Duodenal mucosa (tissue), 2 donors: ENCODE data around the gene STIL.
"Not testable (repeated sequence)": the region's sequence is repeated elsewhere in the genome, so short reads cannot be mapped to it uniquely, and the experiment has no call there.

Experiments used
- H3K27ac ChIP-seq: one replicate; pipeline ENCODE4 v1.7.0; 2013; ENCODE audit warnings: low read depth, low read length
- H3K27me3 ChIP-seq, 2 donors: one replicate each; pipeline ENCODE4 v1.7.0; 2013; ENCODE audit warnings: low read length in 2 of 2, control low read depth in 1 of 2; ENCODE audit not compliant: insufficient read depth in 2 of 2, control insufficient read depth in 1 of 2
- H3K36me3 ChIP-seq, 2 donors: one replicate each; pipeline ENCODE4 v1.7.0; 2013; ENCODE audit warnings: low read length in 2 of 2, control low read depth in 1 of 2; ENCODE audit not compliant: insufficient read depth in 2 of 2, control insufficient read depth in 1 of 2
- H3K4me1 ChIP-seq, 2 donors: one replicate each; pipeline ENCODE4 v1.7.0; 2013; ENCODE audit warnings: low read length in 2 of 2, control low read depth in 1 of 2; ENCODE audit not compliant: insufficient read depth in 2 of 2, control insufficient read depth in 1 of 2
- H3K4me3 ChIP-seq, 2 donors: one replicate each; pipeline ENCODE4 v1.7.0; 2013; ENCODE audit warnings: low read length in 2 of 2, low read depth in 1 of 2
- H3K9ac ChIP-seq, 2 donors: one replicate each; pipeline ENCODE4 v1.7.0; 2013; ENCODE audit warnings: low read length in 2 of 2, low read depth in 1 of 2
- H3K9me3 ChIP-seq, 2 donors: one replicate each; pipeline ENCODE4 v1.7.0; 2013; ENCODE audit warnings: low read length in 2 of 2, control low read depth in 1 of 2; ENCODE audit not compliant: control insufficient read depth in 1 of 2

The STIL gene

DNA sequence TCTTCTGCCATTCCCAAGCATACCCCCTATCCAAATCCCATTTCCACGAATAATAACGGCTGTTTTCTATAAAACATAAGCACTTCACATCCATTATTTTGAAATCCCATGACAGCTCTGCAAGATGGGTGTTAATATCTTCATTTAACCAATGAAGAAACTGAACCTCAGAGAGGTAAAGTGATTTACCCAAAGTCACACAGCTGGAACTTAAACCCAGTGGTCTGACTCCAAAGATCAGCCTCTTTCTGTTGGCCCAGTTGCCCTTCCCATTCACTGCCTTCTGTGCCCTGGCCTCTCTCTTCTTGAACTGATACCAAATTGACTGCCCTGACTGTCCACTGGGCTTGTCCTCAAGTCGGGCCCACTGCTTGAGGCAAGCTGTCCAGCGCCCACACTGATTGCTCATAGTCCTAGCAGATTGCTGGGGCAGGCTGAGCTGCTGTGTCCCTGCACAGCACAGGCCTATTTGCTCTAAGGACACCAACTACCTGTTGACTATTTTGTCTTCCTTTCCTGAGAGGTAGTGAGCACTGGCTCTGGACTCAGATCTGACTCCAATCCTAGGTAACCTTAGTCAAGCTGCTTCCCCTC, 101.2 kb downstream of the STIL start:
- peaks cover 0 to 4% of the 10 kb centered on the region in 2 donors for H3K4me1 ChIP-seq
- H3K27ac ChIP-seq: no peak overlapping the region
- no peak overlapping the region for H3K4me3 ChIP-seq
- no peaks in the 10 kb centered on the region for H3K36me3 ChIP-seq
- H3K27me3 ChIP-seq: no peaks in the 10 kb centered on the region
- no peaks in the 10 kb centered on the region for H3K9me3 ChIP-seq
- H3K9ac ChIP-seq: no peak overlapping the region

DNA sequence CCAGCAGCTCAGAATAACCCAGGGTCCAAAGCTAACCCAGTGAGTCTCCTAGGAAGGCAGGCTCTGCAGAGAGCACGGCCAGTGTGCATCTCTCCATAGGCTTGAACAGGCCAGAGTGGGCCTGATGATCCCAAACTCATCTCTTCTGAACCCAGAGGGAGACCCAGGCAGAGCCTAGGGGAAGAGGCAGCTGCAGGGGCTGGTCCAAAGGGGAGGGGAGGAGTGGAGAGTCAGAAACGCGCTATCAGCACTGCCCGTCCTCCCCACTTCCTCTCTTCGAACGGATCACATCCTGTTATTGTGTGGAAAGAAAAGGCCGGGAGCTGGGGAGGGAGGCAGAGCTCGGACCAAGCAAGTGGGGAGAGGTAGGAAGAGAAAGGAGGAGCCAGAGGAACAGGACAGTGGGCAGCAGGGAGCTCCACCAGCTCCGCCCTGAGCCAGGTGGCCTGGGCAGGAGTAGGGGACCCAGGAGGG, 102.1 kb downstream of the STIL start:
- Histone ChIP-seq H3K4me1 (peaks cover 0 to 4% of the 10 kb centered on the region in 2 donors), H3K9ac (no peak overlapping the region), H3K4me3 (no peak overlapping the region), H3K36me3 (no peaks in the 10 kb centered on the region), H3K27me3 (no peaks in the 10 kb centered on the region), H3K27ac (no peak overlapping the region), H3K9me3 (no peaks in the 10 kb centered on the region)

DNA sequence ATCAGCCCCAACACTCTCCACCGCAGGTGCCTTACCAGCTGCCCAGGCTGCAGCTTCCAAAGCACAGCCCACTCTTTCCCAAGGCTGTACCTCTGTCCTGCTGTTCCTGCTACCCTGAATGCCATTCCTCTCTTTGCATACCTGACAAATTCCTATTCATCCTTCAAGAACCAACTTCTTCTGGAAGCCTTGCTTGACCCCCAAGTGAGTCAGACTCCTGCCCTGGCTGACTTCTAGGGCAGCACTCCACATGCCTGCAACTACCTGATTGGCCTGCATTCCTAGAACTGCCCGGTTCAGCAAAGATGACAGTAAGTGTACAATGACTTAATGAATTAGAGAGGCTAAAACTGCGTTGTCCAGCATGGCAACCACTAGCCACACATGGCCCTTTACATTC, 103.3 kb downstream of the STIL start:
- no peak overlapping the region for H3K4me3 ChIP-seq

DNA sequence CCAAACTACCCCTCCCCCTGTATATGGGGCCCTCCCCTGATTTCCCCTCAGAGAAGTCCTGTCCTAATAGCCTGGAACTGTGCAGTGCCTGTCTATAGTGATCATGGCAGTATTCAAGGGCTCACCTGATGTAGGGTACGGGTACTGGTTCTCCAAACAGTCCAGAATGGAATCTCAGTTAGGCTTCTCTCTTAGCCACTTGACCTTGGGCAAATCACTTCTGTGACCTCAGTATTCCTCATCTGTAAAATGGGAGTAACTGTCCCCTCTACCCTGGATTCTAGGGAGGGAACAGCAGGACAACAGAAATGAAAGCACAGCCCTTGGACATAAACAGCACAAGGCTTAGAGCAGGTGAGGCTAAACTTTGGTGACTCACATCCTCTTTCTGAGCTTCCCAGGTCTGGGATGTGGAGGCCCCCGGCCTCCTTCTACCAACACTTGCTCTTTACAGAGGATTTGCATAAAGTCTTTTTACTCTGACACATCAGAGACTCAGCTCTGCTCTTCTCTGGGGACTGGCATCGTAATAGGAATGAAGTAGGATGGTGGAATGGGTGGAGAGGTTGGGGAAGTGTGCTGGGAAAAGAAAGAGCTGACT, 104.1 kb downstream of the STIL start:
- H3K27me3 ChIP-seq: no peaks in the 10 kb centered on the region
- H3K4me3 ChIP-seq: no peak overlapping the region
- no peaks in the 10 kb centered on the region for H3K9me3 ChIP-seq
- H3K36me3 ChIP-seq: no peaks in the 10 kb centered on the region
- peaks cover 0 to 4% of the 10 kb centered on the region in 2 donors for H3K4me1 ChIP-seq
- H3K9ac ChIP-seq: no peak overlapping the region
- H3K27ac ChIP-seq: no peak overlapping the region

More for the DNA sequence above, 103.3 kb downstream of the STIL start:
- Histone ChIP-seq H3K27me3 (no peaks in the 10 kb centered on the region), H3K9me3 (no peaks in the 10 kb centered on the region), H3K4me1 (peaks cover 0 to 4% of the 10 kb centered on the region in 2 donors), H3K36me3 (no peaks in the 10 kb centered on the region), H3K27ac (no peak overlapping the region), H3K9ac (no peak overlapping the region)

DNA sequence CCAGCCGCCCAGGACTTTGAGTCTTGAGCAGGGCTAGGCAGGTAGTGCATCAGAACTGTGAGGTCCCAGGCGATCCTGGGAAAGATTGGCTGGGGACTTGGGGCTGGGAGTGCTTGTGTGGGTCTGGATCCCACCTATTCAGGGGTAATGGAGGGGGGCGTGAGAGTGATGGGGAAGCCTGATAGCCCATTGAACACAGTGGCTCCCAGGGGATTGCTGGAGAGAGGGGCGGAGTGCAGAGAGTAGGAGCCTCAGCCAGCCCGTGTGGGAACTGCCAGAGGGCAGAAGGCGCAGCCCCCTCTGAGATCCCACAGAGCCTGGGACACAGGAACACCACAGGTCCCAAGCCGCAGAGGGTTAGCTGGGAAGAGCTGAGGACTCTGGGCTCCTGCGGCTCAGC, 104.9 kb downstream of the STIL start:
- peaks cover 0 to 4% of the 10 kb centered on the region in 2 donors for H3K4me1 ChIP-seq
- no peaks in the 10 kb centered on the region for H3K27me3 ChIP-seq
- H3K4me3 ChIP-seq: no peak overlapping the region
- H3K9me3 ChIP-seq: no peaks in the 10 kb centered on the region
- no peaks in the 10 kb centered on the region for H3K36me3 ChIP-seq
- no peak overlapping the region for H3K9ac ChIP-seq
- H3K27ac ChIP-seq: no peak overlapping the region

DNA sequence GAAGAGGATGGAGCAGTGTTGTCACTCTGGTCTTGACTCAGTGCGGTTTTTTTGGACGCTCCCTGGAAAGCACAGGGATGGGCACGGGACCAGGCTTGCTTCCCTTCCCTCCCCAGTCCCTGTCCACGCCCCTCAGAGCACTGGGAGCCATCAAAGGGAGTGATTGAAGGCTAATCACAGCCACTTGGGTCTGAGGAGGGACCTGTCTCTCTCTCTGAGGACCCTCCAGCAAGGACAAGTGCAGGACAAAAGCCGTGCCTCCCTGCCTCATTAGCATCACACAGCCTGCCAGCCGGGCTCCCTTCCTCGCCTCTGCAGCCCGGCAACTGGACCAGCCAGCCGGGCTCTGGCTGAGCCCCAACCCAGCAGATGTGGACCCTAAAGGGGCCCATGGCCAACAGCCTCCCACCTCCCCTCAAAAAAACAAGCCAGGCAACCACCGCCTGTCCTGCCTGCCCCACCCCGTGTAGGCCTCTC, 105.5 kb downstream of the STIL start:
- no peak overlapping the region for H3K4me3 ChIP-seq
- no peaks in the 10 kb centered on the region for H3K36me3 ChIP-seq
- no peak overlapping the region for H3K27ac ChIP-seq
- H3K27me3 ChIP-seq: no peaks in the 10 kb centered on the region
- no peaks in the 10 kb centered on the region for H3K9me3 ChIP-seq
- H3K9ac ChIP-seq: no peak overlapping the region
- H3K4me1 ChIP-seq: peaks cover 0 to 4% of the 10 kb centered on the region in 2 donors

DNA sequence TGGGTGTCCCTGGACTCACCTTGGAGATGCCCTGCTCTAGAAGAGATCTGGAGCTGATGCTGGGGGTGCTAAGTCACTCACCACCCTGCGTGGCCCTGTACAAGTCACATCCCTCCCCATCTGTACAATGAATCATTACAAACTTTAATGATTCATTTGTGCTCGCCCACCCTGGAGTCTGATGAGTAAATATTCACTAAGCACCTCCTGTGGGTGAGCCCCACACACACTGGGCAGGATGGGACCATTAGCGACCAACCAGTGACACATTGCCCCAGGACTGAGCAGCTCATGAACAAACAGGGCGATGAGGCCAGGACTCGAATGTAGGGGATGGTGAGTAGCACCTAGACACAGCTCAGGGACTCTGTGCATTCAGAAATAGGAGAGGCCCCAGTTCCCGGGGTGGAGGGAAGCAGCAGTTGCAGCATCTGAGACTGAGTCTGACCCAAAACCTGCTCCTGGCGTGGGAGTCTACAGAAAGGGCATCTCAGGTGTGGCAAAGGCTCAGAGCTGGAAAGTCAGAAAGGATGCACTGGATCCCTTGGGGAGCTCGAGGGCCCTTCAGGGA, 106.1 kb downstream of the STIL start:
- no peaks in the 10 kb centered on the region for H3K9me3 ChIP-seq
- no peaks in the 10 kb centered on the region for H3K36me3 ChIP-seq
- no peaks in the 10 kb centered on the region for H3K27me3 ChIP-seq
- H3K4me1 ChIP-seq: peaks cover 0 to 4% of the 10 kb centered on the region in 2 donors
- H3K9ac ChIP-seq: no peak overlapping the region
- no peak overlapping the region for H3K27ac ChIP-seq
- no peak overlapping the region for H3K4me3 ChIP-seq

DNA sequence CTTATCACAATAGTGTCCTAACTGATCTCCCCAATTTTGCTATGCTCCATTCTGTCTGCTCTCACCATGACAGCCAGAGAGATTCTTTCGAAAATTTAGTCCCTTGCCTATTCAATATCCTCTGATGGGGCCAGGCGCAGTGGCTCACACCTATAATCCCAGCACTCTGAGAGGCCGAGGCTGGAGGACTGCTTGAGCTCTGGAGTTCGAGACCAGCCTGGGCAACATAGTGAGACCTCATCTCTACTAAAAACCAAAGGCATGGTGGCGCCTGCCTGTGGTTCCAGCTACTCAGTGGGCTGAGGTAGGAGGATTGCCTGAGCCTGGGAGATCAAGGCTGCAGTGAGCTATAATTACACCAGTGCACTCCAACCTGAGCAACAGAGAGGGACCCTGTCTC, 108.0 kb downstream of the STIL start:
- Histone ChIP-seq H3K27ac (no peak overlapping the region), H3K9me3 (no peaks in the 10 kb centered on the region), H3K9ac (no peak overlapping the region), H3K4me3 (no peak overlapping the region), H3K27me3 (no peaks in the 10 kb centered on the region), H3K4me1 (no peaks in the 10 kb centered on the region), H3K36me3 (no peaks in the 10 kb centered on the region)

DNA sequence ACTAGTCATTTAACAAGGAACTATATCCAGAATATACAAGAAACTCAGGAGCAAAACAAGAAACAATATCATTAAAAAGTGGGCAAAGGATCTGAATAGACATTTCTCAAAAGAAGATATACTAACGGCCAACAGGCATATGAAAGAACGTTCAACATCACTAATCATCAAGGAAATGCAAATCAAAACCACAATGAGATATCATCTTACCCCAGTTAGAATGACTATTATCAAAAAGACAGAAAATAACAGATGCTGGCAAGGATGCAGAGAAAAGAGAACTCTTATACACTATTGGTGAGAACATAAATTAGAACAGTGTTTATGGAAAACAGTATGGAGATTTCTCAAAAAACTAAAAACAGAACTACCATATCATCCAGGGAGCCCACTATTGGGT, 110.4 kb downstream of the STIL start:
- not testable (repeated sequence) for H3K4me3 ChIP-seq, H3K9ac ChIP-seq, H3K27me3 ChIP-seq

DNA sequence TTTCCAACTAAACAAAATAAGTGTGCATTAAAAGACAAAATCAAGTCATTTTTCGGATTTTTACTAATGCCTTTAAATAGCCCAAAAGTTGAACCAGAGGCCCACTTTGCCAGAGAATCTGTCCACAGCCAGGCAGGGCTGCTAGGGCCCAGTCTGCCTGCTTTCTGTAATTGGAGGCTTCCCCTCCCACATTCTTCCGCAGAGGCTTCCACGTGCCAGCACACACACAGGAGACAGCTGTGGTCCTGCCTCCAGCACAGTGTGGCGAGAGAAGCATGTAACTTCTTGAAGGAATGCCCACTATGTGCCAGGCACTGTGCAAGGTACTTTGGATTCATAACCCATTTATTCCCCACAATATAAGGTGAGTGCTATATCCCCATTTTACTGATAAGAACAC, 112.8 kb downstream of the STIL start:
- no peak overlapping the region for H3K9ac ChIP-seq
- H3K27ac ChIP-seq: no peak overlapping the region
- no peaks in the 10 kb centered on the region for H3K4me1 ChIP-seq
- H3K36me3 ChIP-seq: no peaks in the 10 kb centered on the region
- H3K4me3 ChIP-seq: no peak overlapping the region
- H3K27me3 ChIP-seq: peaks cover 5% of the 10 kb centered on the region in 2 donors
- H3K9me3 ChIP-seq: no peaks in the 10 kb centered on the region

More for the DNA sequence above, 110.4 kb downstream of the STIL start:
- not testable (repeated sequence) for H3K4me1 ChIP-seq, H3K9me3 ChIP-seq, H3K36me3 ChIP-seq, H3K27ac ChIP-seq
